Activated effector memory CD4-positive, alpha-beta T cell treated with Interleukin-2 at 50 U/mL for 16 hours (primary cell): ENCODE measurements around the gene SH2D6.

Experiments used
- DNase-seq: peaks from one replicate; pipeline ENCODE4 v3.0.0-alpha.2; 2020

SH2D6 gene

GRCh38 chr2:85441864-85442263 is 23.4 kb downstream of the SH2D6 start:
- DNase-seq: no peak

DNA sequence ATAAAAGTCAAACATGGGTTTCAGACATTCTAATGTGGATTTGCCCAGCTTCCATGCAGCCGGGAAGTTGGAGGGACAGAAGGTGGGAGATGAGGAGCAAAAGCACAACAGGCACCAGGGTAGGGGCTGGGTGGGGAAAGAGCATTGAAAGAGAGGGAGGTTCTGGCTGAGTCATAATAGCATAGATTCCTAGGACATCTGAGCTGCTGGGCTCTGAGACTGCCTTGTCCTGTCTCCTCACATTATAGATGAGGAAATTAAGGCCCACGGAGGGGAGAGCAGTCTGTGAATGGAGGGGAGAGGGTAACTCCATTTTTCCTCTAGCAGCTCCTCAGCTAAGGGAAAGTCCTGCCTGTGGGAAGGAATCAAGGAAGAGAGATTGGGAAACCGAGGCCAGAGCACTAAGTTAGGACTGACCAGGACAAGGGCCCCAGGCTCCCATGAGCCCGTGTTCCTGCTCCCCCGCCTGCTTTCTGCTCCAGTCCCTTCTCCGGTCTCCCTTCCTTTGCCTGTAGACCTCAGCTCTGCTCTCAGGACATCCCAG is 26.2 kb downstream of the SH2D6 start:
- DNase-seq: no peak

- no peak for DNase-seq
These were observed 27.1 kb downstream of the SH2D6 start for GRCh38 chr2:85445316-85446295.

DNA sequence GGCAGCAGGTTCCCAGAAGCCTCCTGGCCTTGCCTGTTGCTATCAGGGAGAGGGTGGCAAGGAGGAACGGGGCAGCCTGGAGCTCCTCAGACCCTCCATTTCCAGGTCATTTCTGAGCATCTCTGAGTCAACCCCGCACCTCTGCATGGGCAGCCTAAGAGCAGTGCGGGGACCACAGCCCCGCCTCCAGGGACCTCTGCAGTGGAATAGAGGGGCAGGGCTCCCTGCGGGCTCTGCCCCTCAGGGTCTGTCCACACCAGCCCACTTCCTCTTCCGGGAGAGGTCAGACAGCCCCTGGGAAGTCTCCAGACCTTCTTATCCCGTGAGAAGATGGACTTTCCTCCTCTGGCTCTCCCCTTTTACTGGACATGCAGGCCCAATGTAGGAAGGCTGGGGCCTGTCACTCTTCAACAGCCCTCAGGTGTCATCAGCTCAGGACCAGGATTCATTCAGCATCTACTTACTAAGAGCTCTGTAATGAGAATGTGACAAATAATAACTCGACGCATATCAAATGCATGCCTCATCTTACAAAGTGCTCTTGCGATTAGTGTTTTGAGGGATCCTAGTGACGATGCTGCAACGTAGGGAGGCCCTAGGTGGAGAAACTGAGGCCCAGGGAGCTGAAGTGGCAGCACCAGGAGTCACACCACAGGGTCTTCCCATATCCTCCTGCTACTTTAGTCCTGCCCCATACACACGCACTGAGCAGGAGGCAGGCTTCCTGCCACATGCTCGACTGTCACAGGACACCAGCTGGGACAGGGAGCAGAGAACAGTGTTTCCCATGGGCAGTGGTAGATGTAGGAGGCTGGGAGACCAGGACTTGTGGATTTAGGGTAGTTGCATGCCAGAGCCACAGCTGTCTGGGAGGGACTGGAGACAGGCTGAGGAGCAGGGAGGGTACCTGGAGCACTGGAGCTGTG is 28.0 kb downstream of the SH2D6 start:
- DNase-seq: no peak

- DNase-seq: no peak
These were observed 28.7 kb downstream of the SH2D6 start for GRCh38 chr2:85447222-85447585.

DNA sequence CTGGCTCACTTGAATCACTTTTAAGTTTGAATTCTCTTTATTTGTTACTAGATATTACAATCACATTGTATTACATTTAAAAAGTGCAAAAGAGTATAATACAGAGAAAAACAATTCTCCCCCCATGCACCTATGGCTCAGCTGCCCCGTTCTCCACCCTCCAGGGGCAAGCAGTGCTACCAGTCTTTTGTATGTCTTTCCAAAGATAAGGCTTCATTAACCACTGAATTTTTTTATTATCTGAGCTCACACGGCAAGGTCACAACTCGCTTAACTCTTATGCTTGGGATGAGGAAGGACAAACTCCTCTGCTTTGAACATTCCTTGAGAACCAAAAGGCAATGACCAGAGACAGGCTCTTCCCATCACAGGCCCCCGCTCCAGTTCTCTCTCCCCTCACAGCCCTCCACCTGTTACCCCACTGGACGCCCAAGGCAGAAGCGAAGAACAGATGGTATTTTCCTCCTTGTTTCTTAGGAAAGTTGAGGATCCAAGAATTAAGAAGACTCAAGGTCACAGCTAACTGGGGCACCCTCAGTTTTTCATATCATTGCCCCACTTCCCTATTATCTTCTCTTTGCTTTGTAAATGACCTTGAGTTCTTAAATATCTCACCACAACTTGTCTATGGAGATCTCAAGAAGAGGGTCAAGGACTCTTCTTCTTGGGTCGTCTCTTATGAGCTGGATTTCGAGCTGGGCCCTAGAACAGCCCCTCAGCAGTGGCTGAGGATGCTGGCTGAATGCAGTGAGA is 30.1 kb downstream of the SH2D6 start:
- DNase-seq: no peak

GRCh38 chr2:85449214-85449588 is 30.7 kb downstream of the SH2D6 start:
- no peak for DNase-seq

DNA sequence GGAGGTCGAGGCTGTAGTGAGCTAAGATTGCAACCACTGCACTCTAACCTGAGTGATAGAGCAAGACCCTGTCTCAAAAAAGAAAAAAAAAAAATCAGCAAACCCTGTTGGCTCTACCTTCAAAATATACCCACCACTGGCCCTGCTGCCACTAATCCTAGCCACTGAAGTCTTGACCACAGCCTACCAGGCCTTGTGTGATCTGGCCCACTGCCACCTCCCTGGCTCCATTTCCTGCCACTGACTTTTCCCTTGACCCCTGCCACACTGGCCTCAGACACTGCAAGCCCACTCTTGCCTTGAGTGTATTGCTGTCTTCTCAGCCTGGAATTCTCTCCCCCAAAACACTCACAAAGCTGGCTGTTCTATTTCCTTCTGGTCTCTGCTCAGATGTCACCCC is 33.7 kb downstream of the SH2D6 start:
- DNase-seq: no peak

GRCh38 chr2:85453571-85453970 is 35.1 kb downstream of the SH2D6 start:
- DNase-seq: no peak

DNA sequence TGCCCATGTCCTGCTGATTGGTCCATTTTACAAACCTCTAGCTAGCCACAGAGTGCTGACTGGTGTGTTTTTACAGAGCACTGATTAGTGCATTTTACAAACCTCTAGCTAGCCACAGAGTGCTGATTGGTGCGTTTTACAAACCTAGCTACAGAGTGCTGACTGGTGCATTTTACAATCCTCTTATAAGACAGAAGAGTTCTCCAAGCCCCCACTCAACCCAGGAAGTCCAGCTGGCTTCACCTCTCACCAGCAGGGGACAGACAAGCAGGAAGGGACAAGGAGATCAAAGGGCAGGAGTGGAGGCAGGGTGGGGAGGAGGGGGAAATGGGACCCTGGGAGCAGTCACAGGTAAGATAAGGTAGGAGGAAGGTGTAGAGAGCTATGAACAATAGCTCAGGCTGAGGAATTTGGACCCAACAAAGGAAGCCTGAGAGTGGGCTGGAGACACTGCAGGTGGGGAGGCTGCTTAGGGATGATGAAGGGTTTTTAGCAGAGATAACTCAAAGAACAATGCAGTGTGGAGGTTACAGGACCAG is 37.1 kb downstream of the SH2D6 start:
- no peak for DNase-seq

GRCh38 chr2:85457043-85457442 is 38.5 kb downstream of the SH2D6 start:
- DNase-seq: no peak

- no peak for DNase-seq
These were observed 39.4 kb downstream of the SH2D6 start for GRCh38 chr2:85457877-85458316.

GRCh38 chr2:85458601-85459563 is 40.4 kb downstream of the SH2D6 start:
- no peak for DNase-seq

DNA sequence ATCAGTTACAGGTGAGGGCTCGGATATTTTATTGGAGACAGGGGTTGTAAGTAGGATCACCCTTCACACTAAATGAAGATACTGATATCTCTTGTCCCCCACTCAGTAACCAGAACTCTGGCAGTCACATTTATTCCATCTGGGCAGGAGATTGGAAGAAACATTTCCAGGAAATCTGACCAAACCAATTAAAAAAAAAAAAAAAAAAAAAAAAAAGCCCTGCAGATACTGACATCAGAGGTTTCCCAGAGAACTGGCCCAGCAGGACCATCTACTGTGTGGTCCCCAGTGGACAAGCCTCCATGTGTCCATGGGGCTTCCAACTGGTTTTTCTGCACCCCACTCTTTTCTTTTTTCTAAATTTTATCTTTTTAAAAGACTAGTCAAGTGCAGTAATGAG is 41.3 kb downstream of the SH2D6 start:
- no peak for DNase-seq

DNA sequence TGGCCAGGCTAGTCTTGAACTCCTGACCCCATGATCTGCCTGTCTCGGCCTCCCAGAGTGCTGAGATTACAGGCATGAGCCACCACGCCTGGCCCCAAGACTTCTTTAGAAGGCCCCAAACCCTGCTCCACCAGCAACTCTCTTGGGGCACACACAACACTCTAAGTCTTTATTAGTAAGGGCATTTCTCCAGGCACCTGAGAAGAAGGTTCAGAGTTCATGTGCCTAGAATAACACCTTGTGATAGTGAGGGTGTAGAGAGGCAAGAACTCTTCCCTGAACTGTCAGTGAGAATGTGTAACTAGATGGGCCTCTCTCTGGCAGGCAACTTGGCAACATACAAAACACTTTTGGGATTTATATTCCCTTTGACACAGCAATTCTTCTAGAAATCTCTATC is 43.8 kb downstream of the SH2D6 start:
- DNase-seq: no peak

GRCh38 chr2:85468096-85468703 is 49.7 kb downstream of the SH2D6 start:
- no peak for DNase-seq

- no peak for DNase-seq
These were observed 50.3 kb downstream of the SH2D6 start for GRCh38 chr2:85468704-85469349.

GRCh38 chr2:85470850-85471800 is 52.6 kb downstream of the SH2D6 start:
- DNase-seq: no peak

DNA sequence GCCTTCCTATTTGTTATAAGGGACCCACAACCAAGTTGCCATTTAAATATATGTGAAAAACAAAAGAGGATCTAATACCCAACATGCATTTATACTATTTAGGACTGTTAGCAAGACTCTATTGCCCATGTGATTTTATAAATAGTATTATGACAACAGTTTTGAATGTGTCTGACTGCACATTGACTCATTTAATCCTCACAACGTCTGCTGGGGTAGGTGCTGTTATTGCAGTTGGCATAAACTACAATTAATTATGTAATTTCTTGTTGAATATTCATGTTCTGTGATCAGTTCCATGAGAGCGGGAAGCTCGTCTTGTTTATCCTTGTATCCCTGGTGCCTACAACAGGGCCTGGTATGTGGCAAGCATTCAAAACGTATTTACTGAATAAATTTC is 53.7 kb downstream of the SH2D6 start:
- DNase-seq: no peak
